Endothelial cell of hepatic sinusoid (primary cell): ENCODE data around the gene WWOX.

ENCODE experiments used
- in situ Hi-C: cut with HindIII; loops from 2 replicates; pipeline ENCODE4 v1.10.0; 2017; ENCODE audit warnings: low sequenced_read_pairs

The WWOX gene

GRCh38 chr16:78869492-78869891 lies 770.0 kb downstream of the WWOX start:
- in situ Hi-C loops, result no loop called here

GRCh38 chr16:78871241-78871640 lies 771.8 kb downstream of the WWOX start:
- in situ Hi-C loops, result no loop called here

- in situ Hi-C loops, result no loop called here
Observed at GRCh38 chr16:78876671-78877070, 777.2 kb downstream of the WWOX start.

- in situ Hi-C loops, result no loop called here
Observed at GRCh38 chr16:78877114-78877655, 777.7 kb downstream of the WWOX start.

- in situ Hi-C loops, result no loop called here
Observed at GRCh38 chr16:78878570-78878969, 779.1 kb downstream of the WWOX start.

- in situ Hi-C loops, result no loop called here
Observed at GRCh38 chr16:78879011-78879410, 779.6 kb downstream of the WWOX start.

- in situ Hi-C loops, result no loop called here
Observed at GRCh38 chr16:78882150-78882549, 782.7 kb downstream of the WWOX start.

- in situ Hi-C loops, result no loop called here
Observed at GRCh38 chr16:78882751-78883150, 783.3 kb downstream of the WWOX start.

- in situ Hi-C loops, result no loop called here
Observed at GRCh38 chr16:78884204-78884603, 784.8 kb downstream of the WWOX start.

GRCh38 chr16:78889346-78889745 lies 789.9 kb downstream of the WWOX start:
- in situ Hi-C loops, result loop anchor here (5.0 kb wide), 1 partner anchor 47 kb away; no protein-coding TSS in a partner anchor

GRCh38 chr16:78890373-78890895 lies 791.0 kb downstream of the WWOX start:
- in situ Hi-C loops, result no loop called here

- in situ Hi-C loops, result no loop called here
Observed at GRCh38 chr16:78892951-78893733, 793.7 kb downstream of the WWOX start.

GRCh38 chr16:78894886-78895285 lies 795.4 kb downstream of the WWOX start:
- in situ Hi-C loops, result no loop called here

- in situ Hi-C loops, result no loop called here
Observed at GRCh38 chr16:78895681-78896080, 796.2 kb downstream of the WWOX start.

- in situ Hi-C loops, result no loop called here
Observed at GRCh38 chr16:78896280-78896679, 796.8 kb downstream of the WWOX start.

GRCh38 chr16:78897299-78897698 lies 797.8 kb downstream of the WWOX start:
- in situ Hi-C loops, result no loop called here

GRCh38 chr16:78900044-78900811 lies 800.8 kb downstream of the WWOX start:
- in situ Hi-C loops, result no loop called here

- in situ Hi-C loops, result no loop called here
Observed at GRCh38 chr16:78900966-78901365, 801.5 kb downstream of the WWOX start.

GRCh38 chr16:78902321-78902720 lies 802.9 kb downstream of the WWOX start:
- in situ Hi-C loops, result no loop called here

GRCh38 chr16:78903237-78903636 lies 803.8 kb downstream of the WWOX start:
- in situ Hi-C loops, result no loop called here

- in situ Hi-C loops, result no loop called here
Observed at GRCh38 chr16:78903843-78904242, 804.4 kb downstream of the WWOX start.

- in situ Hi-C loops, result no loop called here
Observed at GRCh38 chr16:78906135-78906534, 806.7 kb downstream of the WWOX start.
